ENCODE measurements around the gene CDKL1.

CDKL1 gene

GRCh38 chr14:50396631-50397389, at the start of gene CDKL1:
Gene CDKL1, minus strand, starts transcription at chr14:50396881. Its CDS starts 1,013 bp downstream, at chr14:50395868.
- DNase-seq: peak; percentile 7

GRCh38 chr14:50434528-50434927, 37.8 kb upstream of the CDKL1 start:
- DNase-seq: no peak

GRCh38 chr14:50432131-50432530, 35.5 kb upstream of the CDKL1 start:
- no peak for DNase-seq

GRCh38 chr14:50425816-50426215, 29.1 kb upstream of the CDKL1 start:
- no peak for DNase-seq

GRCh38 chr14:50425105-50425504, 28.4 kb upstream of the CDKL1 start:
- no peak for DNase-seq

GRCh38 chr14:50423529-50423928, 26.8 kb upstream of the CDKL1 start:
- DNase-seq: no peak

- no peak for DNase-seq
These were observed 24.8 kb upstream of the CDKL1 start for GRCh38 chr14:50421499-50421898.

- no peak for DNase-seq
These were observed 21.2 kb upstream of the CDKL1 start for GRCh38 chr14:50417853-50418252.

- no peak for DNase-seq
These were observed 14.2 kb upstream of the CDKL1 start for GRCh38 chr14:50410921-50411320.

GRCh38 chr14:50410071-50410470, 13.4 kb upstream of the CDKL1 start:
- no peak for DNase-seq

GRCh38 chr14:50407111-50407812, 10.6 kb upstream of the CDKL1 start:
- no peak for DNase-seq

- no peak for DNase-seq
These were observed 6.7 kb upstream of the CDKL1 start for GRCh38 chr14:50403419-50403818.

- no peak for DNase-seq
These were observed 6.3 kb upstream of the CDKL1 start for GRCh38 chr14:50402965-50403364.

- DNase-seq: no peak
These were observed 3.8 kb upstream of the CDKL1 start for GRCh38 chr14:50400461-50400860.

- DNase-seq: no peak
These were observed 2.8 kb upstream of the CDKL1 start for GRCh38 chr14:50399251-50400032.

GRCh38 chr14:50398189-50398580, 1.5 kb upstream of the CDKL1 start:
- DNase-seq: no peak

GRCh38 chr14:50397390-50398188, 908 bp upstream of the CDKL1 start:
- DNase-seq: no peak

- DNase-seq: no peak
These were observed 1.2 kb downstream of the CDKL1 start for GRCh38 chr14:50395448-50395847.

- DNase-seq: no peak
These were observed 2.0 kb downstream of the CDKL1 start for GRCh38 chr14:50394713-50395112.

- no peak for DNase-seq
These were observed 6.8 kb downstream of the CDKL1 start for GRCh38 chr14:50389668-50390441.

GRCh38 chr14:50388256-50388931, 8.3 kb downstream of the CDKL1 start:
- DNase-seq: no peak
